Measurements from ENCODE around the gene PQBP1. TPM values are rescaled to one million over a fixed set of nuclear protein-coding genes. Genes with fewer than 3 reads are reported as not detected.

The PQBP1 gene
- total and polyA plus RNA-seq, 2 donors from 2014 or later, result 61.3 to 93.4 TPM

GRCh38 chrX:48919360-48919841 is 21.7 kb downstream of the PQBP1 start:
- peaks cover 0 to 15% (median 0%) of the 10 kb centered on the region in 3 donors for H3K4me1 ChIP-seq (ENCODE audit: control insufficient read depth in 2 of 3, insufficient read depth in 2 of 3, low read depth in 1 of 3, low read length in 3 of 3)
- no peak for TF ChIP-seq CTCF (IDR thresholded peaks at IDR 0.05; ENCODE audit: borderline replicate concordance, extremely low read depth, insufficient read depth)
- intact Hi-C loops (cut with DNase I), result no loop called here
- peak overlapping the region; percentile 30 to 53 (median 42) for H3K4me3 ChIP-seq (ENCODE audit: low read length in 3 of 3)
- no peaks in the 10 kb centered on the region for H3K27me3 ChIP-seq (ENCODE audit: control insufficient read depth, insufficient read depth, low read length)
- DNase-seq (peak in 1 of 5 donors; percentile 75), FAIRE-seq (no peak)
- peak overlapping the region in 1 of 2 donors; percentile 60 for H3K27ac ChIP-seq (ENCODE audit: low read depth in 2 of 2, low read length in 2 of 2)
- peaks cover 0 to 7% (median 0%) of the 10 kb centered on the region in 3 donors for H3K36me3 ChIP-seq (ENCODE audit: control insufficient read depth in 2 of 3, insufficient read depth in 3 of 3, low read length in 3 of 3)
- H3K9ac ChIP-seq (ENCODE audit: low read length in 3 of 3), result peak overlapping the region in 2 of 3 donors; percentile 16 to 26
- H3K9me3 ChIP-seq (ENCODE audit: control insufficient read depth in 2 of 3, insufficient read depth in 1 of 3, low read length in 3 of 3), result no peaks in the 10 kb centered on the region

GRCh38 chrX:48919947-48920717 is 22.4 kb downstream of the PQBP1 start:
- no peak for TF ChIP-seq CTCF (IDR thresholded peaks at IDR 0.05; ENCODE audit: borderline replicate concordance, extremely low read depth, insufficient read depth)
- Histone ChIP-seq H3K27me3 (ENCODE audit: control insufficient read depth, insufficient read depth, low read length) (no peaks in the 10 kb centered on the region), H3K9ac (ENCODE audit: low read length in 3 of 3) (no peak overlapping the region), H3K27ac (ENCODE audit: low read depth in 2 of 2, low read length in 2 of 2) (no peak overlapping the region), H3K9me3 (ENCODE audit: control insufficient read depth in 2 of 3, insufficient read depth in 1 of 3, low read length in 3 of 3) (no peaks in the 10 kb centered on the region), H3K4me1 (ENCODE audit: control insufficient read depth in 2 of 3, insufficient read depth in 2 of 3, low read depth in 1 of 3, low read length in 3 of 3) (peaks cover 0 to 15% (median 0%) of the 10 kb centered on the region in 3 donors), H3K36me3 (ENCODE audit: control insufficient read depth in 2 of 3, insufficient read depth in 3 of 3, low read length in 3 of 3) (peaks cover 0 to 7% (median 0%) of the 10 kb centered on the region in 3 donors), H3K4me3 (ENCODE audit: low read length in 3 of 3) (peak overlapping the region in 1 of 3 donors; percentile 53)
- intact Hi-C loops (cut with DNase I), result no loop called here
- FAIRE-seq, result no peak
- DNase-seq, result peak in 1 of 5 donors; percentile 20

- no peak for TF ChIP-seq CTCF (IDR thresholded peaks at IDR 0.05; ENCODE audit: borderline replicate concordance, extremely low read depth, insufficient read depth)
- H3K9ac ChIP-seq (ENCODE audit: low read length in 3 of 3), result no peak overlapping the region
- FAIRE-seq, result no peak
Measured at GRCh38 chrX:48920718-48921104, 23.0 kb downstream of the PQBP1 start.

More at GRCh38 chrX:48920718-48921104, 23.0 kb downstream of the PQBP1 start:
- H3K9me3 ChIP-seq (ENCODE audit: control insufficient read depth in 2 of 3, insufficient read depth in 1 of 3, low read length in 3 of 3), result no peaks in the 10 kb centered on the region
- peaks cover under 1 to 12% (median 2%) of the 10 kb centered on the region in 3 donors for H3K36me3 ChIP-seq (ENCODE audit: control insufficient read depth in 2 of 3, insufficient read depth in 3 of 3, low read length in 3 of 3)
- no peaks in the 10 kb centered on the region for H3K27me3 ChIP-seq (ENCODE audit: control insufficient read depth, insufficient read depth, low read length)
- H3K27ac ChIP-seq (ENCODE audit: low read depth in 2 of 2, low read length in 2 of 2), result no peak overlapping the region
- H3K4me3 ChIP-seq (ENCODE audit: low read length in 3 of 3), result no peak overlapping the region
- no peak for DNase-seq
- H3K4me1 ChIP-seq (ENCODE audit: control insufficient read depth in 2 of 3, insufficient read depth in 2 of 3, low read depth in 1 of 3, low read length in 3 of 3), result peaks cover 0 to 15% (median 0%) of the 10 kb centered on the region in 3 donors
- intact Hi-C loops (cut with DNase I), result no loop called here

Measured in kidney (tissue), 14 donors.